Pancreas (tissue), 10 donors: ENCODE results near the gene PNMA6E. TPM values are rescaled to one million over a fixed set of nuclear protein-coding genes. Genes with fewer than 3 reads are reported as not detected.

Experiments
- ATAC-seq, 4 donors: fragments of 200-7000 bp; cut with Tn5 transposase; one replicate each; pipeline versions ENCODE4 v1.8.0 to v1.9.1; 2020; ENCODE audit warnings: mild to moderate bottlenecking in 4 of 4, moderate library complexity in 4 of 4
- DNase-seq, 6 donors: peaks; one replicate each; pipeline ENCODE4 v3.0.0-alpha.2; 2020
- FAIRE-seq: peaks from 2 replicates; lab custom pipeline; 2012; peaks lifted over from hg19 to GRCh38; lab: Jason Lieb, UNC
- H3K27ac ChIP-seq, 4 donors: fragments of 200-600 bp; sonication (generic); 1 replicate in 3 of 4; 2 replicates in 1 of 4; pipeline versions ENCODE4 v1.5.0 to v1.8.0; 2020
- H3K27me3 ChIP-seq, 4 donors: fragments of 200-600 bp; one replicate each; pipeline ENCODE4 v1.8.0; 2021
- H3K36me3 ChIP-seq, 3 donors: fragments of 200-600 bp; sonication (generic) in 1 of 3; one replicate each; pipeline versions ENCODE4 v1.5.0 to v1.8.0; 2020 to 2021
- H3K4me1 ChIP-seq, 3 donors: fragments of 200-600 bp; one replicate each; pipeline ENCODE4 v1.8.0; 2021
- H3K4me3 ChIP-seq, 4 donors: fragments of 200-600 bp; sonication (generic) in 2 of 4; one replicate each; pipeline versions ENCODE4 v1.5.0 to v1.8.0; 2020 to 2021
- H3K9me3 ChIP-seq, 4 donors: fragments of 200-600 bp; one replicate each; pipeline ENCODE4 v1.8.0; 2021
- CTCF ChIP-seq, 4 donors: fragments of 200-600 bp; sonication (generic) in 3 of 4; IDR thresholded peaks; one replicate each; pipeline versions ENCODE4 v1.5.0 to v1.8.0; 2021; ENCODE audit warnings: antibody characterized with exemption in 4 of 4
- WGBS, 2 donors: extraction: QIAGEN DNeasy Blood & Tissue Kit; methylation state at CpG; one replicate each; pipeline ENCODE4 v1.1.7; 2013; 5-methylcytosine and 5-hydroxymethylcytosine counted together
- intact Hi-C, 3 donors: fragments of 100-400 bp; cut with DNase I; formaldehyde crosslinking; loops; one replicate each; pipeline versions ENCODE4 v1.11.1 to v1.14.2; 2022
- polyA plus RNA-seq, 2 donors: library from polyadenylated mRNA; stranded (reverse); fragments of 200-250 nt; gene quantifications; one replicate each; pipeline ENCODE4 v1.2.3, GENCODE V29; 2013
- total RNA-seq, 6 donors: library from RNA; stranded (reverse); fragmentation: NEBNext Ultra II Directional in 4 of 6; extraction: Animal tissue kit (Norgen Biotek cat#: 25700) in 4 of 6; gene quantifications; one replicate each; pipeline versions ENCODE4 v1.2.1 to v1.2.4, GENCODE V29; 2021 to 2023
- donor health status: healthy with polysubstance abuse.
- donor health status: DM: no; HTN: no; CAD: no; lungs with moderate emphysema.
- donor health status: DM: no; HTN: no; CAD: no.
- donor health status: control.
- donor health status: control.
- donor health status: Bipolar disorder and iron deficiency.
- donor health status: DM: yes; HTN: yes; CAD: no.
- donor health status: DM: no; HTN: no; CAD: no.
- donor health status: DM: no; HTN: no; CAD: no.
- donor health status: DM: yes; HTN: yes; CAD: no.

The PNMA6E gene
- total and polyA plus RNA-seq, 8 donors = not detected

- TF ChIP-seq CTCF (IDR thresholded peaks at IDR 0.05) = no peak
- intact Hi-C loops = no loop called here
Observed at GRCh38 chrX:153438532-153438931, 37.4 kb upstream of the PNMA6E start.

GRCh38 chrX:153435845-153436244 lies 34.7 kb upstream of the PNMA6E start:
- no peaks in the 10 kb centered on the region for H3K9me3 ChIP-seq
- H3K4me3 ChIP-seq = no peak overlapping the region
- no peaks in the 10 kb centered on the region for H3K4me1 ChIP-seq
- no peak overlapping the region for H3K27ac ChIP-seq
- ATAC-seq (no peak), FAIRE-seq (no peak), DNase-seq (no peak)
- no peak for TF ChIP-seq CTCF (IDR thresholded peaks at IDR 0.05)
- 50 to 62% methylated on average over 3 of the region's 3 CpGs for WGBS, 2 donors
- no peaks in the 10 kb centered on the region for H3K36me3 ChIP-seq
- peaks cover 0 to 13% (median 2%) of the 10 kb centered on the region in 4 donors for H3K27me3 ChIP-seq
- intact Hi-C loops = no loop called here

More at GRCh38 chrX:153438532-153438931, 37.4 kb upstream of the PNMA6E start:
- no peak overlapping the region for H3K4me3 ChIP-seq
- H3K4me1 ChIP-seq = no peaks in the 10 kb centered on the region
- no peaks in the 10 kb centered on the region for H3K36me3 ChIP-seq
- H3K9me3 ChIP-seq = no peaks in the 10 kb centered on the region
- H3K27me3 ChIP-seq = peaks cover 0 to 9% (median 2%) of the 10 kb centered on the region in 4 donors
- FAIRE-seq (no peak), ATAC-seq (peak in 1 of 4 donors; percentile 60), DNase-seq (no peak)
- 19 to 46% methylated on average over 8 of the region's 8 CpGs for WGBS, 2 donors
- H3K27ac ChIP-seq = no peak overlapping the region

GRCh38 chrX:153434801-153435200 lies 33.7 kb upstream of the PNMA6E start:
- Histone ChIP-seq H3K9me3 (no peaks in the 10 kb centered on the region), H3K27me3 (peaks cover 0 to 11% (median 0%) of the 10 kb centered on the region in 4 donors), H3K4me1 (no peaks in the 10 kb centered on the region), H3K4me3 (no peak overlapping the region), H3K36me3 (no peaks in the 10 kb centered on the region), H3K27ac (no peak overlapping the region)
- 73 to 81% methylated on average over 8 of the region's 8 CpGs for WGBS, 2 donors
- intact Hi-C loops = no loop called here
- ATAC-seq (no peak), DNase-seq (no peak), FAIRE-seq (no peak)
- no peak for TF ChIP-seq CTCF (IDR thresholded peaks at IDR 0.05)

GRCh38 chrX:153433781-153434285 lies 32.7 kb upstream of the PNMA6E start:
- 79 to 84% methylated on average over 17 of the region's 17 CpGs for WGBS, 2 donors
- Histone ChIP-seq H3K4me3 (no peak overlapping the region), H3K27ac (no peak overlapping the region), H3K36me3 (no peaks in the 10 kb centered on the region), H3K9me3 (no peaks in the 10 kb centered on the region), H3K27me3 (peaks cover 0 to 10% (median 0%) of the 10 kb centered on the region in 4 donors), H3K4me1 (no peaks in the 10 kb centered on the region)
- ATAC-seq (no peak), FAIRE-seq (no peak), DNase-seq (no peak)
- intact Hi-C loops = no loop called here
- TF ChIP-seq CTCF (IDR thresholded peaks at IDR 0.05) = no peak

- no peak for DNase-seq
- FAIRE-seq = no peak
- no peak for ATAC-seq
- Histone ChIP-seq H3K4me1 (no peaks in the 10 kb centered on the region), H3K27me3 (peaks cover 0 to 10% (median 0%) of the 10 kb centered on the region in 4 donors), H3K36me3 (no peaks in the 10 kb centered on the region), H3K27ac (no peak overlapping the region), H3K9me3 (no peaks in the 10 kb centered on the region), H3K4me3 (no peak overlapping the region)
- no peak for TF ChIP-seq CTCF (IDR thresholded peaks at IDR 0.05)
- 70 to 73% methylated on average over 12 of the region's 12 CpGs for WGBS, 2 donors
- intact Hi-C loops = no loop called here
Observed at GRCh38 chrX:153433161-153433680, 32.1 kb upstream of the PNMA6E start.
